Breast epithelium (tissue), 4 donors: ENCODE measurements around the gene LARP6. TPM values are rescaled to one million over a fixed set of nuclear protein-coding genes. Genes with fewer than 3 reads are reported as not detected.
"Not testable (repeated sequence)": the region's sequence is repeated elsewhere in the genome, so short reads cannot be mapped to it uniquely, and the experiment has no call there.

Source experiments
- DNase-seq, 2 donors: peaks; one replicate each; pipeline ENCODE4 v3.0.0-alpha.2; 2019; ENCODE audit warnings: low spot score in 2 of 2
- H3K27ac ChIP-seq, 2 donors: fragments of 200-600 bp; sonication (generic) in 1 of 2; one replicate each; pipeline ENCODE4 v1.5.1; 2016 to 2019; ENCODE audit warnings: mild to moderate bottlenecking in 1 of 2
- H3K27me3 ChIP-seq, 2 donors: fragments of 200-600 bp; sonication (generic) in 1 of 2; one replicate each; pipeline versions ENCODE4 v1.5.1 to v1.6.0; 2017 to 2019; ENCODE audit warnings: control low read depth in 1 of 2, mild to moderate bottlenecking in 1 of 2
- H3K36me3 ChIP-seq: fragments of 200-600 bp; one replicate; pipeline ENCODE4 v1.5.1; 2019
- H3K4me1 ChIP-seq, 2 donors: fragments of 200-600 bp; sonication (generic); one replicate each; pipeline ENCODE4 v1.5.1; 2016 to 2019; ENCODE audit warnings: control low read depth in 1 of 2
- H3K4me3 ChIP-seq, 3 donors: fragments of 200-600 bp; sonication (generic); 1 replicate in 2 of 3; 2 replicates in 1 of 3; pipeline ENCODE4 v1.5.1; 2016 to 2019; ENCODE audit warnings: mild to moderate bottlenecking in 3 of 3, moderate library complexity in 2 of 3
- H3K9me3 ChIP-seq, 2 donors: fragments of 200-600 bp; sonication (generic) in 1 of 2; one replicate each; pipeline ENCODE4 v1.5.1; 2016 to 2019; ENCODE audit warnings: control low read depth in 1 of 2
- CTCF ChIP-seq, 3 donors: fragments of 450-650 bp; IDR thresholded peaks; one replicate each; pipeline ENCODE4 v1.5.1; 2016 to 2017; ENCODE audit warnings: antibody characterized with exemption in 3 of 3, mild to moderate bottlenecking in 3 of 3, moderate library complexity in 3 of 3
- POLR2A ChIP-seq: fragments of 450-650 bp; IDR thresholded peaks from one replicate; pipeline ENCODE4 v1.6.1; 2016; ENCODE audit warnings: antibody characterized with exemption, mild to moderate bottlenecking, moderate library complexity
- POLR2AphosphoS5 ChIP-seq, 3 donors: sonication (generic); formaldehyde crosslinking; IDR thresholded peaks; one replicate each; pipeline ENCODE4 v1.6.1; 2017; ENCODE audit warnings: antibody characterized with exemption in 3 of 3
- intact Hi-C: fragments of 100-400 bp; cut with DNase I; formaldehyde crosslinking; loops from one replicate; pipeline ENCODE4 v1.15.1; 2023; ENCODE audit warnings: low total_unique reads
- total RNA-seq, 3 donors: library from RNA; depleted of rRNA; stranded (reverse); fragments of >200 nt; gene quantifications; one replicate each; pipeline ENCODE4 v1.1.0, GENCODE V29; 2016

LARP6 gene
- total RNA-seq, 3 donors from 2014 or later, result 18.6 to 72.5 (median 40.0) TPM

- intact Hi-C loops, result no loop called here
- Histone ChIP-seq H3K9me3 (no peaks in the 10 kb centered on the region), H3K27ac (no peak overlapping the region), H3K36me3 (no peaks in the 10 kb centered on the region), H3K4me1 (no peaks in the 10 kb centered on the region), H3K4me3 (no peak overlapping the region), H3K27me3 (no peaks in the 10 kb centered on the region)
- TF ChIP-seq CTCF (IDR thresholded peaks at IDR 0.05), result peak in 1 of 3 donors; percentile 17
- TF ChIP-seq POLR2A, result no peak
- TF ChIP-seq POLR2AphosphoS5 (IDR thresholded peaks at IDR 0.05), result no peak
- no peak for DNase-seq
Measured at GRCh38 chr15:70875001-70875782, 21.2 kb upstream of the LARP6 start.

GRCh38 chr15:70873232-70874054 lies 19.5 kb upstream of the LARP6 start:
- DNase-seq, result no peak
- Histone ChIP-seq H3K27ac (no peak overlapping the region), H3K9me3 (no peaks in the 10 kb centered on the region), H3K27me3 (no peaks in the 10 kb centered on the region), H3K4me1 (peaks cover 0 to under 1% of the 10 kb centered on the region in 2 donors), H3K4me3 (no peak overlapping the region), H3K36me3 (no peaks in the 10 kb centered on the region)
- TF ChIP-seq POLR2AphosphoS5 (IDR thresholded peaks at IDR 0.05), result no peak
- no peak for TF ChIP-seq CTCF (IDR thresholded peaks at IDR 0.05)
- TF ChIP-seq POLR2A, result no peak
- intact Hi-C loops, result no loop called here

GRCh38 chr15:70871490-70871889 lies 17.5 kb upstream of the LARP6 start:
- DNase-seq, H3K27me3 ChIP-seq, H3K9me3 ChIP-seq, H3K4me3 ChIP-seq, H3K27ac ChIP-seq, intact Hi-C loops, H3K4me1 ChIP-seq, H3K36me3 ChIP-seq: not testable (repeated sequence)

GRCh38 chr15:70870051-70870450 lies 16.1 kb upstream of the LARP6 start:
- H3K27ac ChIP-seq, result peak overlapping the region; percentile 35 to 36

GRCh38 chr15:70869346-70869745 lies 15.4 kb upstream of the LARP6 start:
- intact Hi-C loops, result no loop called here
- Histone ChIP-seq H3K36me3 (no peaks in the 10 kb centered on the region), H3K27me3 (no peaks in the 10 kb centered on the region), H3K4me3 (no peak overlapping the region), H3K9me3 (no peaks in the 10 kb centered on the region), H3K27ac (peak overlapping the region in 1 of 2 donors; percentile 16), H3K4me1 (peaks cover 3 to 9% of the 10 kb centered on the region in 2 donors)
- no peak for DNase-seq
- TF ChIP-seq POLR2AphosphoS5 (IDR thresholded peaks at IDR 0.05) (no peak), CTCF (IDR thresholded peaks at IDR 0.05) (no peak), POLR2A (no peak)

More at GRCh38 chr15:70870051-70870450, 16.1 kb upstream of the LARP6 start:
- intact Hi-C loops, result no loop called here
- Histone ChIP-seq H3K27me3 (no peaks in the 10 kb centered on the region), H3K4me1 (peaks cover 3 to 9% of the 10 kb centered on the region in 2 donors), H3K36me3 (no peaks in the 10 kb centered on the region), H3K4me3 (no peak overlapping the region), H3K9me3 (no peaks in the 10 kb centered on the region)
- no peak for TF ChIP-seq CTCF (IDR thresholded peaks at IDR 0.05)
- no peak for TF ChIP-seq POLR2AphosphoS5 (IDR thresholded peaks at IDR 0.05)
- no peak for TF ChIP-seq POLR2A
- DNase-seq, result no peak
